WTC11 (cell line): Measurements from ENCODE around the gene ASB17. TPM values are rescaled to one million over a fixed set of nuclear protein-coding genes. Genes with fewer than 3 reads are reported as not detected.

Source experiments
- ATAC-seq: fragments of 200-7000 bp; cut with Tn5 transposase; 2 replicates; pipeline ENCODE4 v1.10.0; 2021; ENCODE audit warnings: mild to moderate bottlenecking, moderate library complexity
- CTCF ChIA-PET: fragments of 300-600 bp; sonication (Branson Sonifier 250); formaldehyde crosslinking; loops from one replicate; lab custom pipeline; 2021; ENCODE audit warnings: antibody characterized with exemption; lab: Charles Lee
- POLR2A ChIA-PET: fragments of 350-600 bp; sonication (Branson Sonifier 250); formaldehyde crosslinking; loops from one replicate; lab custom pipeline; 2021; ENCODE audit warnings: antibody characterized with exemption; lab: Charles Lee
- DNase-seq: peaks from one replicate; pipeline ENCODE4 v3.0.0; 2021; ENCODE audit warnings: low spot score
- H3K27ac Mint-ChIP-seq: 2 replicates; pipeline ENCODE4 v1.8.0; 2021; ENCODE audit warnings: mixed read lengths
- H3K27me3 Mint-ChIP-seq: 2 replicates; pipeline ENCODE4 v1.8.0; 2021; ENCODE audit warnings: low read depth, mild to moderate bottlenecking, moderate library complexity, mixed read lengths
- H3K36me3 Mint-ChIP-seq: 2 replicates; pipeline ENCODE4 v1.8.0; 2021; ENCODE audit warnings: mixed read lengths
- H3K4me1 Mint-ChIP-seq: 2 replicates; pipeline ENCODE4 v1.8.0; 2022; ENCODE audit warnings: mixed read lengths
- H3K4me3 Mint-ChIP-seq: 2 replicates; pipeline ENCODE4 v1.8.0; 2021; ENCODE audit warnings: mild to moderate bottlenecking, moderate library complexity, mixed read lengths
- H3K9me3 Mint-ChIP-seq: 2 replicates; pipeline ENCODE4 v1.8.0; 2021; ENCODE audit warnings: mixed read lengths
- ATF2 ChIP-seq: sonication (generic); formaldehyde crosslinking; IDR thresholded peaks from 2 replicates; pipeline ENCODE4 v1.8.1; 2022; ENCODE audit warnings: low read depth, missing genetic modification reagents, borderline replicate concordance
- ELF4 ChIP-seq: sonication (generic); formaldehyde crosslinking; IDR thresholded peaks from 2 replicates; pipeline ENCODE4 v1.8.1; 2022; ENCODE audit warnings: low read depth, mild to moderate bottlenecking, moderate library complexity, missing genetic modification reagents
- ESRRA ChIP-seq: sonication (generic); formaldehyde crosslinking; IDR thresholded peaks from 2 replicates; pipeline ENCODE4 v1.8.1; 2022; ENCODE audit warnings: mild to moderate bottlenecking, missing genetic modification reagents, borderline replicate concordance
- FOXJ3 ChIP-seq: sonication (generic); formaldehyde crosslinking; IDR thresholded peaks from 2 replicates; pipeline ENCODE4 v1.9.0; 2021; ENCODE audit warnings: missing genetic modification reagents, mild to moderate bottlenecking, borderline replicate concordance
- FOXK1 ChIP-seq: sonication (generic); formaldehyde crosslinking; IDR thresholded peaks from 2 replicates; pipeline ENCODE4 v1.8.0; 2022; ENCODE audit warnings: mild to moderate bottlenecking, moderate library complexity, missing genetic modification reagents
- HMGA2 ChIP-seq: fragments of 250-450 bp; sonication (Bioruptor Pico); IDR thresholded peaks from 2 replicates; pipeline ENCODE4 v1.4.0; 2021; ENCODE audit warnings: mild to moderate bottlenecking, moderate library complexity
- JUN ChIP-seq: sonication (generic); formaldehyde crosslinking; IDR thresholded peaks from 2 replicates; pipeline ENCODE4 v1.8.0; 2023; ENCODE audit warnings: mild to moderate bottlenecking, missing genetic modification reagents
- KAT7 ChIP-seq: sonication (generic); formaldehyde crosslinking; IDR thresholded peaks from 2 replicates; pipeline ENCODE4 v1.8.1; 2023; ENCODE audit warnings: missing genetic modification reagents, mild to moderate bottlenecking, borderline replicate concordance
- OVOL2 ChIP-seq: fragments of 250-450 bp; sonication (Bioruptor Pico); IDR thresholded peaks from 2 replicates; pipeline ENCODE4 v1.9.0; 2021; ENCODE audit warnings: mild to moderate bottlenecking, borderline replicate concordance
- RELA ChIP-seq: sonication (generic); formaldehyde crosslinking; IDR thresholded peaks from 2 replicates; pipeline ENCODE4 v1.8.1; 2022; ENCODE audit warnings: missing genetic modification reagents, mild to moderate bottlenecking, borderline replicate concordance
- RORB ChIP-seq: fragments of 250-450 bp; sonication (Bioruptor Pico); IDR thresholded peaks from 2 replicates; pipeline ENCODE4 v1.9.0; 2021; ENCODE audit warnings: mild to moderate bottlenecking
- SMAD3 ChIP-seq: sonication (generic); formaldehyde crosslinking; IDR thresholded peaks from 2 replicates; pipeline ENCODE4 v1.8.0; 2022; ENCODE audit warnings: missing genetic modification reagents, mild to moderate bottlenecking, borderline replicate concordance
- TCF7 ChIP-seq: sonication (generic); formaldehyde crosslinking; IDR thresholded peaks from 2 replicates; pipeline ENCODE4 v1.8.0; 2022; ENCODE audit warnings: mild to moderate bottlenecking, low read depth, missing genetic modification reagents, moderate library complexity
- ZNF219 ChIP-seq: sonication (generic); formaldehyde crosslinking; IDR thresholded peaks from 2 replicates; pipeline ENCODE4 v1.8.0; 2023; ENCODE audit warnings: missing genetic modification reagents, mild to moderate bottlenecking, borderline replicate concordance
- ZNF232 ChIP-seq: sonication (generic); formaldehyde crosslinking; IDR thresholded peaks from 2 replicates; pipeline ENCODE4 v1.8.0; 2022; ENCODE audit warnings: mild to moderate bottlenecking, missing genetic modification reagents
- ZNF263 ChIP-seq: sonication (generic); formaldehyde crosslinking; IDR thresholded peaks from 2 replicates; pipeline ENCODE4 v1.8.1; 2022; ENCODE audit warnings: low read depth, mild to moderate bottlenecking, moderate library complexity, missing genetic modification reagents
- total RNA-seq: library from RNA; stranded (reverse); gene quantifications from 3 replicates; pipeline ENCODE4 v1.2.3, GENCODE V29; 2021
- TF ChIP-seq, protein P1 (sequence below): sonication (generic); formaldehyde crosslinking; IDR thresholded peaks from 2 replicates; pipeline ENCODE4 v1.8.0; 2022; ENCODE audit warnings: missing genetic modification reagents
- TF ChIP-seq, protein P2 (sequence below): sonication (generic); formaldehyde crosslinking; conservative IDR thresholded peaks from 2 replicates; pipeline ENCODE4 v1.8.1; 2023; ENCODE audit warnings: mild to moderate bottlenecking, low read depth, missing genetic modification reagents, moderate library complexity
- TF ChIP-seq, protein P3 (sequence below): sonication (generic); formaldehyde crosslinking; IDR thresholded peaks from 2 replicates; pipeline ENCODE4 v1.8.0; 2022; ENCODE audit warnings: mild to moderate bottlenecking, missing genetic modification reagents

ASB17 gene
- total RNA-seq, 1 experiment from 2014 or later: not detected

- TF ChIP-seq, protein P1, sequence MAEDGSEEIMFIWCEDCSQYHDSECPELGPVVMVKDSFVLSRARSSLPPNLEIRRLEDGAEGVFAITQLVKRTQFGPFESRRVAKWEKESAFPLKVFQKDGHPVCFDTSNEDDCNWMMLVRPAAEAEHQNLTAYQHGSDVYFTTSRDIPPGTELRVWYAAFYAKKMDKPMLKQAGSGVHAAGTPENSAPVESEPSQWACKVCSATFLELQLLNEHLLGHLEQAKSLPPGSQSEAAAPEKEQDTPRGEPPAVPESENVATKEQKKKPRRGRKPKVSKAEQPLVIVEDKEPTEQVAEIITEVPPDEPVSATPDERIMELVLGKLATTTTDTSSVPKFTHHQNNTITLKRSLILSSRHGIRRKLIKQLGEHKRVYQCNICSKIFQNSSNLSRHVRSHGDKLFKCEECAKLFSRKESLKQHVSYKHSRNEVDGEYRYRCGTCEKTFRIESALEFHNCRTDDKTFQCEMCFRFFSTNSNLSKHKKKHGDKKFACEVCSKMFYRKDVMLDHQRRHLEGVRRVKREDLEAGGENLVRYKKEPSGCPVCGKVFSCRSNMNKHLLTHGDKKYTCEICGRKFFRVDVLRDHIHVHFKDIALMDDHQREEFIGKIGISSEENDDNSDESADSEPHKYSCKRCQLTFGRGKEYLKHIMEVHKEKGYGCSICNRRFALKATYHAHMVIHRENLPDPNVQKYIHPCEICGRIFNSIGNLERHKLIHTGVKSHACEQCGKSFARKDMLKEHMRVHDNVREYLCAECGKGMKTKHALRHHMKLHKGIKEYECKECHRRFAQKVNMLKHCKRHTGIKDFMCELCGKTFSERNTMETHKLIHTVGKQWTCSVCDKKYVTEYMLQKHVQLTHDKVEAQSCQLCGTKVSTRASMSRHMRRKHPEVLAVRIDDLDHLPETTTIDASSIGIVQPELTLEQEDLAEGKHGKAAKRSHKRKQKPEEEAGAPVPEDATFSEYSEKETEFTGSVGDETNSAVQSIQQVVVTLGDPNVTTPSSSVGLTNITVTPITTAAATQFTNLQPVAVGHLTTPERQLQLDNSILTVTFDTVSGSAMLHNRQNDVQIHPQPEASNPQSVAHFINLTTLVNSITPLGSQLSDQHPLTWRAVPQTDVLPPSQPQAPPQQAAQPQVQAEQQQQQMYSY (CRISPR knock-in tag): no peak
- TF ChIP-seq OVOL2 (CRISPR knock-in tag) (no peak), RELA (CRISPR knock-in tag) (no peak), FOXK1 (CRISPR knock-in tag) (no peak), HMGA2 (CRISPR knock-in tag) (no peak), ATF2 (CRISPR knock-in tag) (no peak), ELF4 (CRISPR knock-in tag) (no peak), SMAD3 (CRISPR knock-in tag) (no peak), ZNF232 (CRISPR knock-in tag) (no peak), ESRRA (CRISPR knock-in tag) (no peak)
- TF ChIP-seq, protein P2, sequence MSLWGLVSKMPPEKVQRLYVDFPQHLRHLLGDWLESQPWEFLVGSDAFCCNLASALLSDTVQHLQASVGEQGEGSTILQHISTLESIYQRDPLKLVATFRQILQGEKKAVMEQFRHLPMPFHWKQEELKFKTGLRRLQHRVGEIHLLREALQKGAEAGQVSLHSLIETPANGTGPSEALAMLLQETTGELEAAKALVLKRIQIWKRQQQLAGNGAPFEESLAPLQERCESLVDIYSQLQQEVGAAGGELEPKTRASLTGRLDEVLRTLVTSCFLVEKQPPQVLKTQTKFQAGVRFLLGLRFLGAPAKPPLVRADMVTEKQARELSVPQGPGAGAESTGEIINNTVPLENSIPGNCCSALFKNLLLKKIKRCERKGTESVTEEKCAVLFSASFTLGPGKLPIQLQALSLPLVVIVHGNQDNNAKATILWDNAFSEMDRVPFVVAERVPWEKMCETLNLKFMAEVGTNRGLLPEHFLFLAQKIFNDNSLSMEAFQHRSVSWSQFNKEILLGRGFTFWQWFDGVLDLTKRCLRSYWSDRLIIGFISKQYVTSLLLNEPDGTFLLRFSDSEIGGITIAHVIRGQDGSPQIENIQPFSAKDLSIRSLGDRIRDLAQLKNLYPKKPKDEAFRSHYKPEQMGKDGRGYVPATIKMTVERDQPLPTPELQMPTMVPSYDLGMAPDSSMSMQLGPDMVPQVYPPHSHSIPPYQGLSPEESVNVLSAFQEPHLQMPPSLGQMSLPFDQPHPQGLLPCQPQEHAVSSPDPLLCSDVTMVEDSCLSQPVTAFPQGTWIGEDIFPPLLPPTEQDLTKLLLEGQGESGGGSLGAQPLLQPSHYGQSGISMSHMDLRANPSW (CRISPR knock-in tag): no peak
- TF ChIP-seq, protein P3, sequence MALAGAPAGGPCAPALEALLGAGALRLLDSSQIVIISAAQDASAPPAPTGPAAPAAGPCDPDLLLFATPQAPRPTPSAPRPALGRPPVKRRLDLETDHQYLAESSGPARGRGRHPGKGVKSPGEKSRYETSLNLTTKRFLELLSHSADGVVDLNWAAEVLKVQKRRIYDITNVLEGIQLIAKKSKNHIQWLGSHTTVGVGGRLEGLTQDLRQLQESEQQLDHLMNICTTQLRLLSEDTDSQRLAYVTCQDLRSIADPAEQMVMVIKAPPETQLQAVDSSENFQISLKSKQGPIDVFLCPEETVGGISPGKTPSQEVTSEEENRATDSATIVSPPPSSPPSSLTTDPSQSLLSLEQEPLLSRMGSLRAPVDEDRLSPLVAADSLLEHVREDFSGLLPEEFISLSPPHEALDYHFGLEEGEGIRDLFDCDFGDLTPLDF (CRISPR knock-in tag): no peak
Measured at GRCh38 chr1:75884437-75884836, 47.8 kb downstream of the ASB17 start (continued).

DNA sequence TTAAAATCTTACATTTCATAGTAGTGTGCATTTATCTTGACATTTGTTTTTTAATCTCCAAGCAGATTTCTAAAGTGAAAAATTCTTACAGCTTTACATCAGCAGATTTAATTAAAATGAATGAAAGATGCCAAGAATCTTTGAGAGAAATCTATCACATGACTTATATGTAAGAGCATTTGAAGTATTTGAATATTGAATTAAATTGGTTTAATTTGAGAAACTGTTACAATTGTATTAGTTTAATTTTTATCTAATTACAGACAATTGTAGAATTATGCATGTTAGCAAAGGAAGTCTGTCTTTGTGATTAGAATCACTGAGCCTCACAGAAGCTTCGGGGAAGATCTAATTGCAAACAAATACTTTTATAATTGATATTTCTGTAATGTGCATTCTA, 52.2 kb downstream of the ASB17 start:
- H3K9me3 Mint-ChIP-seq: no peaks in the 10 kb centered on the region
- no peaks in the 10 kb centered on the region for H3K27me3 Mint-ChIP-seq
- no peaks in the 10 kb centered on the region for H3K4me1 Mint-ChIP-seq
- CTCF ChIA-PET: no interaction called here
- H3K36me3 Mint-ChIP-seq: no peaks in the 10 kb centered on the region
- H3K27ac Mint-ChIP-seq: no peak overlapping the region
- ATAC-seq (no peak), DNase-seq (no peak)
- TF ChIP-seq TCF7 (CRISPR knock-in tag): no peak
- no peak for TF ChIP-seq KAT7 (CRISPR knock-in tag)
- TF ChIP-seq FOXJ3 (CRISPR knock-in tag): no peak
- TF ChIP-seq ZNF219: no peak
- TF ChIP-seq ZNF263 (CRISPR knock-in tag): no peak
- no peak for TF ChIP-seq RORB (CRISPR knock-in tag)
- no peak for TF ChIP-seq JUN (CRISPR knock-in tag)
- TF ChIP-seq, all 79 proteins: peak for 0
- no peak overlapping the region for H3K4me3 Mint-ChIP-seq
- POLR2A ChIA-PET: no interaction called here
